GM12878 (cell line): ENCODE data around the gene AIF1. TPM values are rescaled to one million over a fixed set of nuclear protein-coding genes. Genes with fewer than 3 reads are reported as not detected.

Experiments
- BCL11A ChIP-seq: IDR thresholded peaks from 2 replicates; pipeline ENCODE4 v1.6.1; 2011; ENCODE audit warnings: low read depth, low read length
- CEBPB ChIP-seq, 2 experiments: fragments of 150-350 bp in 1 of 2; IDR thresholded peaks; 2 replicates each; pipeline ENCODE4 v1.6.1; 2012 to 2014; ENCODE audit warnings: low read depth in 2 of 2, low read length in 2 of 2, borderline replicate concordance in 1 of 2, inconsistent platforms in 1 of 2
- CREB1 ChIP-seq: IDR thresholded peaks from 2 replicates; pipeline ENCODE4 v1.6.1; 2012; ENCODE audit warnings: low read depth, mild to moderate bottlenecking, inconsistent platforms
- EZH2 ChIP-seq: IDR thresholded peaks from 2 replicates; pipeline ENCODE4 v1.6.1; 2012; ENCODE audit warnings: low read depth, mild to moderate bottlenecking, control low read depth, inconsistent platforms, low read length, borderline replicate concordance; ENCODE audit not compliant: control insufficient read depth
- GATAD2B ChIP-seq: fragments of 450-650 bp; conservative IDR thresholded peaks from 2 replicates; pipeline ENCODE4 v1.6.1; 2017; ENCODE audit warnings: low read depth, mild to moderate bottlenecking, moderate library complexity
- HCFC1 ChIP-seq: fragments of 150-350 bp; IDR thresholded peaks from 2 replicates; pipeline ENCODE4 v1.6.1; 2014; ENCODE audit warnings: low read length
- IKZF1 ChIP-seq: fragments of 450-650 bp; conservative IDR thresholded peaks from 2 replicates; pipeline ENCODE4 v1.6.1; 2017; ENCODE audit warnings: antibody characterized with exemption, mild to moderate bottlenecking
- IRF4 ChIP-seq: IDR thresholded peaks from 2 replicates; pipeline ENCODE4 v1.6.1; 2011; ENCODE audit warnings: low read depth, low read length
- KDM1A ChIP-seq: fragments of 200-600 bp; sonication (generic); IDR thresholded peaks from 2 replicates; pipeline ENCODE4 v1.6.1; 2016; ENCODE audit warnings: borderline replicate concordance
- MEF2A ChIP-seq: IDR thresholded peaks from 2 replicates; pipeline ENCODE4 v1.6.1; 2011; ENCODE audit warnings: low read depth, mild to moderate bottlenecking, low read length, moderate library complexity; ENCODE audit not compliant: insufficient read depth
- MYC ChIP-seq: IDR thresholded peaks from 2 replicates; pipeline ENCODE4 v1.6.1; 2011; ENCODE audit warnings: mild to moderate bottlenecking, low read length, moderate library complexity, inconsistent platforms; ENCODE audit not compliant: insufficient read depth, insufficient replicate concordance, insufficient read length, severe bottlenecking
- NR2C1 ChIP-seq: fragments of 450-650 bp; IDR thresholded peaks from 2 replicates; pipeline ENCODE4 v1.6.1; 2017; ENCODE audit warnings: antibody characterized with exemption, mild to moderate bottlenecking, moderate library complexity
- NR2F1 ChIP-seq: fragments of 450-650 bp; conservative IDR thresholded peaks from 2 replicates; pipeline ENCODE4 v1.6.1; 2017; ENCODE audit warnings: mild to moderate bottlenecking
- POU2F2 ChIP-seq: IDR thresholded peaks from 3 replicates; pipeline ENCODE4 v1.6.1; 2011; ENCODE audit warnings: low read depth, mild to moderate bottlenecking, low read length, borderline replicate concordance
- RAD51 ChIP-seq: fragments of 450-650 bp; IDR thresholded peaks from 2 replicates; pipeline ENCODE4 v1.6.1; 2016; ENCODE audit warnings: moderate library complexity, mild to moderate bottlenecking, inconsistent platforms
- RB1 ChIP-seq: fragments of 450-650 bp; formaldehyde crosslinking; IDR thresholded peaks from 2 replicates; pipeline ENCODE4 v1.6.1; 2017; ENCODE audit warnings: mild to moderate bottlenecking, borderline replicate concordance
- SMAD1 ChIP-seq: fragments of 450-650 bp; IDR thresholded peaks from 2 replicates; pipeline ENCODE4 v1.6.1; 2018; ENCODE audit warnings: mild to moderate bottlenecking, low read depth; ENCODE audit not compliant: partially characterized antibody
- TCF12 ChIP-seq: IDR thresholded peaks from 2 replicates; pipeline ENCODE4 v1.6.1; 2011; ENCODE audit warnings: low read depth, mild to moderate bottlenecking, low read length
- ZBED1 ChIP-seq: IDR thresholded peaks from 2 replicates; pipeline ENCODE4 v1.6.1; 2016; ENCODE audit warnings: borderline replicate concordance
- ZNF384 ChIP-seq: IDR thresholded peaks from 2 replicates; pipeline ENCODE4 v1.6.1; 2012; ENCODE audit warnings: low read depth, mild to moderate bottlenecking, low read length, improper control_type of control experiment, borderline replicate concordance
- polyA plus RNA-seq, 11 experiments: library from polyadenylated mRNA; depleted of rRNA in 4 of 11; unstranded in 6 of 11; stranded (reverse) in 5 of 11; fragments of >200 nt; fragmentation: Nextera tagmentation in 4 of 11; fragmentation: Illumina TruSeq in 1 of 11; extraction: Ambion mirVana in 4 of 11; extraction: Trizol in 1 of 11; gene quantifications; 1 replicate in 1 of 11; 2 replicates in 10 of 11; pipeline versions ENCODE4 v1.2.1 to v1.2.3, GENCODE V29; 2011 to 2016; ENCODE audit warnings: inconsistent platforms in 2 of 11, missing spikeins in 2 of 11, low read depth in 1 of 11
- total RNA-seq, 4 experiments: library from RNA; depleted of rRNA in 3 of 4; stranded (reverse); fragments of >200 nt in 3 of 4; fragmentation: Illumina TruSeq in 1 of 4; extraction: Trizol in 1 of 4; gene quantifications; 2 replicates each; pipeline versions ENCODE4 v1.2.1 to v1.2.3, GENCODE V29; 2013 to 2021
- TF ChIP-seq, protein P1 (sequence below): fragments of 450-650 bp; conservative IDR thresholded peaks from 2 replicates; pipeline ENCODE4 v1.6.1; 2017; ENCODE audit warnings: mild to moderate bottlenecking, moderate library complexity
- TF ChIP-seq, protein P2 (sequence below): fragments of 450-650 bp; IDR thresholded peaks from 2 replicates; pipeline ENCODE4 v1.6.1; 2014; ENCODE audit warnings: mild to moderate bottlenecking
- TF ChIP-seq, protein P3 (sequence below): IDR thresholded peaks from 2 replicates; pipeline ENCODE4 v1.6.1; 2012; ENCODE audit warnings: low read length, inconsistent platforms
- TF ChIP-seq, protein P4 (sequence below): IDR thresholded peaks from 2 replicates; pipeline ENCODE4 v1.6.1; 2011; ENCODE audit warnings: low read depth, low read length, improper control_type of control experiment, borderline replicate concordance
- TF ChIP-seq, protein P5 (sequence below): IDR thresholded peaks from 2 replicates; pipeline ENCODE4 v1.6.1; 2011; ENCODE audit warnings: low read depth, mild to moderate bottlenecking, low read length, moderate library complexity, borderline replicate concordance; ENCODE audit errors: extremely low read depth

AIF1 gene
- total and polyA plus RNA-seq, 10 of the 15 experiments (the other 5 are each of a cell fraction or from before 2014, with no cell fraction given), result 1.9 to 256 (median 134) TPM

DNA sequence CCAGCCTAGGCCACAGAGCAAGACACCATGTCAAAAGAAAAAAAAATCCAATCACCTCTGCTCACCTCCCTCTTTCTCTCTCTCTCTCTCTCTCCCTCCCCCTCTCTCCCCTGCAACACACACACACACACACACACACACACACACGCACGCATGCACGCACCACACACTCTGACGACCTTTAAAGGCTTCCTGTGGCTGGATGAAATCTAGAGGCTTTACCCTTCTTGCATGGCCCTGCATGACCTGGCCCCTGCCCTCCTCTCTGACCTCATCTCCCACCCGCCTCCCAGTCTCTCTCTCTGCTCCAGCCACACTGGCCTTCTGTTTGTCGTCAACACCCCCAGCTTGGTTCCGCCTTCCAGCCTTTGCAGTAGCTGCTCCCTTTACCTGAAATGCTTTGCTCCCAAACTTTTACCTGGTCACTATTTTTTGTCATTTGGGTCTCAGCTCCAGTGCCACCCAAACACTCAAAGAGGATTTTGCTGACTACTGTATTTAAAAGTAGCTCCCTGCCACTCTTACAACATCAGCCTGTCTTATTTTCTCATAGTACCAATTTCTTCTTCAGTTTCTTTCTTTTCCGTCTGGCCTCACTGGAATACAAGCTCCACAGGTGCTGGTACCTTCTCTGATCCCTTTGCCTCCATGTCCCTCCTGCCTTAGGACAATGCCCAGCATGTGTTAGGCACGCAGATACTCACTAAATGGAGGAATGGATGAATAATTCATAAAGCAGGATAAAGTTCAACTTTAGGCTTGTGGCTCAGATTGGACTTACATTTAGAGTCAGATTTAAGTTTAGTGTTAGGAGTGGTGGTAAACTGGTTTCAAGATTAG, 47.3 kb upstream of the AIF1 start (continued):
- TF ChIP-seq, protein P1, sequence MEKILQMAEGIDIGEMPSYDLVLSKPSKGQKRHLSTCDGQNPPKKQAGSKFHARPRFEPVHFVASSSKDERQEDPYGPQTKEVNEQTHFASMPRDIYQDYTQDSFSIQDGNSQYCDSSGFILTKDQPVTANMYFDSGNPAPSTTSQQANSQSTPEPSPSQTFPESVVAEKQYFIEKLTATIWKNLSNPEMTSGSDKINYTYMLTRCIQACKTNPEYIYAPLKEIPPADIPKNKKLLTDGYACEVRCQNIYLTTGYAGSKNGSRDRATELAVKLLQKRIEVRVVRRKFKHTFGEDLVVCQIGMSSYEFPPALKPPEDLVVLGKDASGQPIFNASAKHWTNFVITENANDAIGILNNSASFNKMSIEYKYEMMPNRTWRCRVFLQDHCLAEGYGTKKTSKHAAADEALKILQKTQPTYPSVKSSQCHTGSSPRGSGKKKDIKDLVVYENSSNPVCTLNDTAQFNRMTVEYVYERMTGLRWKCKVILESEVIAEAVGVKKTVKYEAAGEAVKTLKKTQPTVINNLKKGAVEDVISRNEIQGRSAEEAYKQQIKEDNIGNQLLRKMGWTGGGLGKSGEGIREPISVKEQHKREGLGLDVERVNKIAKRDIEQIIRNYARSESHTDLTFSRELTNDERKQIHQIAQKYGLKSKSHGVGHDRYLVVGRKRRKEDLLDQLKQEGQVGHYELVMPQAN, result no peak
- TF ChIP-seq NR2C1 (no peak; the same call in 1 of the 2 replicates), IKZF1 (0 out of 2 replicates have a peak, but pooled peaks have one; percentile 12), KDM1A (no peak), TCF12 (peak; percentile 43; the same call in 1 of the 2 replicates), NR2F1 (peak; percentile 87), POU2F2 (peak; percentile 26; the same call in 1 of the 3 replicates), HCFC1 (no peak), RB1 (no peak), MEF2A (no peak), CREB1 (no peak), GATAD2B (0 out of 2 replicates have a peak, but pooled peaks have one; percentile 20), BCL11A (no peak), MYC (no peak), RAD51 (no peak), EZH2 (no peak), ZBED1 (no peak), SMAD1 (no peak), IRF4 (peak; percentile 61; the same call in 1 of the 2 replicates), ZNF384 (peak; percentile 16; the same call in 1 of the 2 replicates), CEBPB (IDR thresholded peaks at IDR 0.05; ENCODE audit: borderline replicate concordance in 1 of 2, low read depth in 2 of 2, low read length in 2 of 2) (no peak)
- TF ChIP-seq, protein P2, sequence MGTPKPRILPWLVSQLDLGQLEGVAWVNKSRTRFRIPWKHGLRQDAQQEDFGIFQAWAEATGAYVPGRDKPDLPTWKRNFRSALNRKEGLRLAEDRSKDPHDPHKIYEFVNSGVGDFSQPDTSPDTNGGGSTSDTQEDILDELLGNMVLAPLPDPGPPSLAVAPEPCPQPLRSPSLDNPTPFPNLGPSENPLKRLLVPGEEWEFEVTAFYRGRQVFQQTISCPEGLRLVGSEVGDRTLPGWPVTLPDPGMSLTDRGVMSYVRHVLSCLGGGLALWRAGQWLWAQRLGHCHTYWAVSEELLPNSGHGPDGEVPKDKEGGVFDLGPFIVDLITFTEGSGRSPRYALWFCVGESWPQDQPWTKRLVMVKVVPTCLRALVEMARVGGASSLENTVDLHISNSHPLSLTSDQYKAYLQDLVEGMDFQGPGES, result no peak
- TF ChIP-seq, protein P3, sequence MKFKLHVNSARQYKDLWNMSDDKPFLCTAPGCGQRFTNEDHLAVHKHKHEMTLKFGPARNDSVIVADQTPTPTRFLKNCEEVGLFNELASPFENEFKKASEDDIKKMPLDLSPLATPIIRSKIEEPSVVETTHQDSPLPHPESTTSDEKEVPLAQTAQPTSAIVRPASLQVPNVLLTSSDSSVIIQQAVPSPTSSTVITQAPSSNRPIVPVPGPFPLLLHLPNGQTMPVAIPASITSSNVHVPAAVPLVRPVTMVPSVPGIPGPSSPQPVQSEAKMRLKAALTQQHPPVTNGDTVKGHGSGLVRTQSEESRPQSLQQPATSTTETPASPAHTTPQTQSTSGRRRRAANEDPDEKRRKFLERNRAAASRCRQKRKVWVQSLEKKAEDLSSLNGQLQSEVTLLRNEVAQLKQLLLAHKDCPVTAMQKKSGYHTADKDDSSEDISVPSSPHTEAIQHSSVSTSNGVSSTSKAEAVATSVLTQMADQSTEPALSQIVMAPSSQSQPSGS, result no peak
- TF ChIP-seq, protein P4, sequence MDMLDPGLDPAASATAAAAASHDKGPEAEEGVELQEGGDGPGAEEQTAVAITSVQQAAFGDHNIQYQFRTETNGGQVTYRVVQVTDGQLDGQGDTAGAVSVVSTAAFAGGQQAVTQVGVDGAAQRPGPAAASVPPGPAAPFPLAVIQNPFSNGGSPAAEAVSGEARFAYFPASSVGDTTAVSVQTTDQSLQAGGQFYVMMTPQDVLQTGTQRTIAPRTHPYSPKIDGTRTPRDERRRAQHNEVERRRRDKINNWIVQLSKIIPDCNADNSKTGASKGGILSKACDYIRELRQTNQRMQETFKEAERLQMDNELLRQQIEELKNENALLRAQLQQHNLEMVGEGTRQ, result no peak
- TF ChIP-seq, protein P5, sequence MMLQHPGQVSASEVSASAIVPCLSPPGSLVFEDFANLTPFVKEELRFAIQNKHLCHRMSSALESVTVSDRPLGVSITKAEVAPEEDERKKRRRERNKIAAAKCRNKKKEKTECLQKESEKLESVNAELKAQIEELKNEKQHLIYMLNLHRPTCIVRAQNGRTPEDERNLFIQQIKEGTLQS, result no peak
